ENCODE results near the gene SCP2.

SCP2 gene

GRCh38 chr1:53083636-53084588, 156.8 kb downstream of the SCP2 start:
- TF ChIP-seq ZFX (IDR thresholded peaks at IDR 0.05; ENCODE audit: borderline replicate concordance) (no peak), CTCF (IDR thresholded peaks at IDR 0.05) (no peak)
- no peak overlapping the region for H3K27ac ChIP-seq

DNA sequence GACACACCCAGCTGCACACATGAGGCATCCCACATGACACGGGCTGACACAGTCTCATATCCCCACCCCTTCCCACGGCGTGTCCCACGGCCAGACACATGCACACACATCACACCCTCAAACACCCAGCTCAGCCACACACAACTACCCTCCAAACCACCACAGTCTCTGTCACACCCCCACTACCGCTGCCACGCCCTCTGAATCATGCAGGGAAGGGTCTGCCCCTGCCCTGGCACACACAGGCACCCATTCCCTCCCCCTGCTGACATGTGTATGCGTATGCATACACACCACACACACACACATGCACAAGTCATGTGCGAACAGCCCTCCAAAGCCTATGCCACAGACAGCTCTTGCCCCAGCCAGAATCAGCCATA, 157.5 kb downstream of the SCP2 start:
- TF ChIP-seq ZFX (IDR thresholded peaks at IDR 0.05; ENCODE audit: borderline replicate concordance): no peak
- TF ChIP-seq CTCF (IDR thresholded peaks at IDR 0.05): no peak
- H3K27ac ChIP-seq: no peak overlapping the region

GRCh38 chr1:53085405-53085804, 158.3 kb downstream of the SCP2 start:
- no peak overlapping the region for H3K27ac ChIP-seq
- TF ChIP-seq ZFX (IDR thresholded peaks at IDR 0.05; ENCODE audit: borderline replicate concordance): no peak
- no peak for TF ChIP-seq CTCF (IDR thresholded peaks at IDR 0.05)

DNA sequence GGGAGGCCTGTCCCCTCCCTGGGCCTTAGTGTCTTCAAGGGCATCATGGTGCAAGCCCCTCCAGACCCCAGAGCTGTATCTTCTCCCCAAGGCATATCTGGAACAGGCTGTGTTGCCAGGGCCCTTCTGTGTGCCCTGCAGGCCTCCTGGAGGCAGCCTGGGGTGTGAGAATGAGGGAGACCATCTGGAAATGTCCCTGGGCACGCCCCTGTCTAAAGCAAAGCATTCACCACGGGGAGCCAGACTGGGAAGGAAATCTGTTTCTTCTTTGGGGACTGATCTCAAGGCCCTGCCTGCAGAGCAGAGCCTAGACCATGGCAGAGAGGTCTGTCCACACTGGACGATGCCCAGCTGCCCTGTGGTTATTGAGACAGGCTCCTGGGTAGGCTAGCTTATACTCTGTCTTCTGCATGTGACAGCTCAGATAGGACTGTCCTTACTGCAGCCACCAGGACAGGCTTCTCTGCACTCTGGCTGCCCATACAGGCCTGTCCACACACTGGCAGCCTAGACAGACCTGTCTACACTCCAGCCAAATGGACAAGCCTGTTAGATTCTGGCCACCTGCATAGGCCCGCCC, 159.5 kb downstream of the SCP2 start:
- TF ChIP-seq CTCF (IDR thresholded peaks at IDR 0.05) (no peak), ZFX (IDR thresholded peaks at IDR 0.05; ENCODE audit: borderline replicate concordance) (no peak)
- H3K27ac ChIP-seq: no peak overlapping the region

- TF ChIP-seq ZFX (IDR thresholded peaks at IDR 0.05; ENCODE audit: borderline replicate concordance) (no peak), CTCF (IDR thresholded peaks at IDR 0.05) (no peak)
- H3K27ac ChIP-seq: no peak overlapping the region
These were observed 160.5 kb downstream of the SCP2 start for GRCh38 chr1:53087332-53088285.

DNA sequence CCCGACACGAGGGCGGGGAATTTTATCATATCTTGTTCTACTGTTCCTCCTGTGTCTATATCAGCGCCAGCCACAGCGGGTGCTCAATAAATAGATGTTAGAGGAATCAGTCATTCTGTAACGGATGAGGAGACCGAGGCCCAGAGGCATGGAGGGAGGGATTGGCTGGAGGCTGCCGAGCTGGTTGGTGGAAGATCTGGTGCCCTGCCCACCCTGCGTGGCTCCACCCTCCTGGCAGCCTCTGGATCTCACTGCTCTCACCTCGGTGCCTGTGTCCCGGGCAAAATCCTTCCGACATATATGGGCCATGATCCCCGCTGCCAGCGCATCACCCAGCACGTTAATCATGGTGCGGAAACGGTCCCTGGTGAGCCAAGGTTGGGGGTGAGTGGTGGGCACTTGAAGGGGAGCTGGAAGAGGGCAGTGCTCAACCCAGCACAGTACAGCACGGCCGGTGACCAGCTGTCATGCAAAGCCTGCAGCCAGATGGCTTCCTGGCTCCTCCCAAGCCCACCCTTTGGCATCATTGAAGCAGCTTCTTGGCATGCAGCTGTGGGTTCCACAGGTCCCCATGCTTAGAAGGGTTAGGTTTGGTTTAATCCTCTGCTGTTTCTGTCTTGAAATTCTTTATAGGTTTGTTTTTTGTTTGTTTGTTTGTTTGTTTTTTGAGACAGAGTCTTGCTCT, 161.7 kb downstream of the SCP2 start:
- TF ChIP-seq ZFX (IDR thresholded peaks at IDR 0.05; ENCODE audit: borderline replicate concordance): no peak
- TF ChIP-seq CTCF (IDR thresholded peaks at IDR 0.05): no peak
- no peak overlapping the region for H3K27ac ChIP-seq

Data from 22Rv1 (cell line).